ENCODE data around the gene CDK5. TPM values are rescaled to one million over a fixed set of nuclear protein-coding genes. Genes with fewer than 3 reads are reported as not detected.

The CDK5 gene
- 10 to 100 TPM in 3 of 6 donors, 1 to 10 TPM in 3; 2.1 to 14.4 (median 10.1) TPM for total RNA-seq

GRCh38 chr7:151057506-151057988 is at the start of gene CDK5:
Gene CDK5 (minus strand): TSS chr7:151057897. CDS start chr7:151057848, 49 bp downstream.
- H3K9me3 ChIP-seq: no peaks in the 10 kb centered on the region
- H3K4me3 ChIP-seq: peak within 1 kb of the TSS; percentile 54 to 92 (median 87)
- peaks cover 0 to 1% (median under 1%) of the 10 kb centered on the region in 4 donors for H3K36me3 ChIP-seq
- peak within 1 kb of the TSS; percentile 90 to 99 (median 96) for H3K27ac ChIP-seq
- no peaks in the 10 kb centered on the region for H3K27me3 ChIP-seq
- TF ChIP-seq EP300 (IDR thresholded peaks at IDR 0.05) (no peak), POLR2AphosphoS5 (IDR thresholded peaks at IDR 0.05) (no peak), POLR2A (IDR thresholded peaks at IDR 0.05) (no peak)
- TF ChIP-seq, protein P1, sequence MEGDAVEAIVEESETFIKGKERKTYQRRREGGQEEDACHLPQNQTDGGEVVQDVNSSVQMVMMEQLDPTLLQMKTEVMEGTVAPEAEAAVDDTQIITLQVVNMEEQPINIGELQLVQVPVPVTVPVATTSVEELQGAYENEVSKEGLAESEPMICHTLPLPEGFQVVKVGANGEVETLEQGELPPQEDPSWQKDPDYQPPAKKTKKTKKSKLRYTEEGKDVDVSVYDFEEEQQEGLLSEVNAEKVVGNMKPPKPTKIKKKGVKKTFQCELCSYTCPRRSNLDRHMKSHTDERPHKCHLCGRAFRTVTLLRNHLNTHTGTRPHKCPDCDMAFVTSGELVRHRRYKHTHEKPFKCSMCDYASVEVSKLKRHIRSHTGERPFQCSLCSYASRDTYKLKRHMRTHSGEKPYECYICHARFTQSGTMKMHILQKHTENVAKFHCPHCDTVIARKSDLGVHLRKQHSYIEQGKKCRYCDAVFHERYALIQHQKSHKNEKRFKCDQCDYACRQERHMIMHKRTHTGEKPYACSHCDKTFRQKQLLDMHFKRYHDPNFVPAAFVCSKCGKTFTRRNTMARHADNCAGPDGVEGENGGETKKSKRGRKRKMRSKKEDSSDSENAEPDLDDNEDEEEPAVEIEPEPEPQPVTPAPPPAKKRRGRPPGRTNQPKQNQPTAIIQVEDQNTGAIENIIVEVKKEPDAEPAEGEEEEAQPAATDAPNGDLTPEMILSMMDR (IDR thresholded peaks at IDR 0.05): no peak
- no peak for DNase-seq
- H3K4me1 ChIP-seq: peaks cover 37 to 60% (median 48%) of the 10 kb centered on the region in 4 donors
- 0% methylated on average over 29 to 30 of the region's 30 CpGs for WGBS, 2 donors
- peak in 1 of 2 donors; percentile 0 for ATAC-seq (ENCODE audit: low FRiP score in 2 of 2)

DNA sequence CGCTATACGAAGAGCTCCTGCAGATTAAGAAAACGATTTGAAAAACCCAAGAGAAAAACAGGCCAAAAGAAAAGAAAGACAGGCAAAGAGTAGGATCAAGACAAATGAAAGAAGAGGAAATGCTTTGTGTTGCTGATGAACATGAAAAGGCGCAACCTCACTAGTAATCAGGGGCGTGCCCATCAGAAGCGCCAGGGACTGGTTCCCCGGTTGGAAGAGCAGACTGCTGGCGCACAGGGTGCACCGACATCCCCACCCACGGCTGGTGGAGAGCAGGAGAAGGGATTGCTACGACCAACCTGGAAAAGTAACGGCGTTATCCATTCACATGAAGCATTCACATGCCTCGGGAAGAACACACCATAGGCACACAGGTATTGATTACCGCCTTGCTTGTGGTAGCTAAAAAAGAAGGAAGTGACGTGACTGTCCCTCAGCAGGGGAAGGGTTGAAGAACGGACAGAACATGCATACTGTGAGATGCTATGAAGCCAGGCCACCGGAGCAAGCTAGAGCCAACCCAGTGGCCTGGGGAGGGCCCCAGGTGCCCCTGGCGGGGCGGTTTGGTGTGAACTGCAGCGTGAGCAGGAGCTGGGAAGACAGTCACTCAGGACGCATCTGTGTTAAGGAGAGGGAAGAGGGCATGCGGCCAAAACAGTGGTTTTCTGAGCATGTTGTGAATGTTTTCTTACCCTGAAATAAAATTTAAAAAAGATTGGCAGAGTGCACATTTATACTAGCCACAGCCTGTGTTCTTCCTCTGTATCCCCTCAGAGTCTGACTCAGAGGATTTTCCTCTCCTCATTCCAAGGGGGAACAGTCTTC is 46.9 kb upstream of the CDK5 start:
- H3K4me3 ChIP-seq: no peak overlapping the region
- H3K27ac ChIP-seq: no peak overlapping the region
- 75 to 82% methylated on average over 23 of the region's 23 CpGs for WGBS, 2 donors
- no peaks in the 10 kb centered on the region for H3K9me3 ChIP-seq
- DNase-seq (no peak), ATAC-seq (ENCODE audit: low FRiP score in 2 of 2) (no peak)
- TF ChIP-seq POLR2A (IDR thresholded peaks at IDR 0.05) (no peak), EP300 (IDR thresholded peaks at IDR 0.05) (no peak), POLR2AphosphoS5 (IDR thresholded peaks at IDR 0.05) (no peak)
- TF ChIP-seq, protein P1 (IDR thresholded peaks at IDR 0.05): no peak
- H3K4me1 ChIP-seq: peaks cover 0 to 27% (median 9%) of the 10 kb centered on the region in 4 donors
- peaks cover 0 to 6% (median 2%) of the 10 kb centered on the region in 4 donors for H3K36me3 ChIP-seq
- H3K27me3 ChIP-seq: no peaks in the 10 kb centered on the region

DNA sequence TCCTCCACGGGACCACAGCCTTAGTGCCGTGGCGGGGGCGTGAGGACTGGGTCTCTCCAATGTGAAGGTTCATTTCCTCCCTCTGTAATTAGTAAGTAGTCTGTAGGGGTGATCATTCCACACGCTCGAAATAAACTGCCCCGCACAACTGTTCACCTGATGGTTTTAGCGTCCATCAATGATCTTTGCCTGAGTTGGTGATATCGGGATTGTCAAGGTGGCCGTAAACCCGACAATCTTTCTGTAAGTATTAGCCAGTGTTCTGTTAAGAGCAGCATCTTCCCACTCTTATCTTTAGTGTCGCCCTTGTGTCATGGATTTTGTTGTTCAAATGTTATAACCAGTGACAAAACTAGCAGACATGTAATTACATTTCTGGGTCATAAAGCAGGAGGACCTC is 46.3 kb upstream of the CDK5 start:
- H3K4me1 ChIP-seq: peaks cover 0 to 26% (median 12%) of the 10 kb centered on the region in 4 donors
- H3K36me3 ChIP-seq: peaks cover 0 to 6% (median 2%) of the 10 kb centered on the region in 4 donors
- H3K4me3 ChIP-seq: no peak overlapping the region
- no peak overlapping the region for H3K27ac ChIP-seq
- 83 to 97% methylated on average over 8 to 12 of the region's 12 CpGs for WGBS, 2 donors
- no peaks in the 10 kb centered on the region for H3K27me3 ChIP-seq
- no peaks in the 10 kb centered on the region for H3K9me3 ChIP-seq
- TF ChIP-seq EP300 (IDR thresholded peaks at IDR 0.05) (no peak), POLR2AphosphoS5 (IDR thresholded peaks at IDR 0.05) (no peak), POLR2A (IDR thresholded peaks at IDR 0.05) (no peak)
- TF ChIP-seq, protein P1 (IDR thresholded peaks at IDR 0.05): no peak
- DNase-seq: no peak
- ATAC-seq (ENCODE audit: low FRiP score in 2 of 2): no peak

DNA sequence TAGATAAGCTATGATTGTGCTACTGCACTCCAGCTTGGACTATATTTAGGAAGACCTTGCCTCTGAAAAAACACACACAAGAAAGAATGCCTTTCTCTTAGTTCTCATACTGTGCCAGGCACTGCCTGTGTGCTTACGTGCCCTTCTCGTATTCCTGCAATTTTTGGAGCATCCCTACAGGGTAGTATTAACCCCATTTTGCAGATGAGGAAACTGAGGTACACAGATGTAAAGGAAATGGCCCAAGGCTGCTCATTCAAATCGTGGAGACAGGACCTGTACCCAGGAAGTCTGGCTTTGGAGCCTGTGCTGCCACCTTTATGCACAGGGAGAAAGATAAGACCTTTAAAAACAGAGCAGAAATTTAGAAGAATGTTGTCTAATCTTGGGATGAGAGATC is 45.3 kb upstream of the CDK5 start:
- Histone ChIP-seq H3K36me3 (peaks cover 0 to 6% (median 2%) of the 10 kb centered on the region in 4 donors), H3K4me1 (peaks cover 0 to 25% (median 12%) of the 10 kb centered on the region in 4 donors), H3K27me3 (no peaks in the 10 kb centered on the region), H3K27ac (no peak overlapping the region), H3K9me3 (no peaks in the 10 kb centered on the region), H3K4me3 (no peak overlapping the region)
- DNase-seq (no peak), ATAC-seq (ENCODE audit: low FRiP score in 2 of 2) (no peak)
- TF ChIP-seq POLR2A (IDR thresholded peaks at IDR 0.05): no peak
- TF ChIP-seq, protein P1 (IDR thresholded peaks at IDR 0.05): no peak
- TF ChIP-seq POLR2AphosphoS5 (IDR thresholded peaks at IDR 0.05): no peak
- no peak for TF ChIP-seq EP300 (IDR thresholded peaks at IDR 0.05)
- 73 to 83% methylated on average over 3 of the region's 3 CpGs for WGBS, 2 donors

Data from upper lobe of left lung (tissue), 6 donors.